Eye (tissue), 1 donor: ENCODE results near the gene SULT1C2.
"Not testable (repeated sequence)": the region's sequence is repeated elsewhere in the genome, so short reads cannot be mapped to it uniquely, and the experiment has no call there.

Experiments
- DNase-seq: peaks from one replicate; pipeline ENCODE4 v3.0.0-alpha.2; 2015

Gene SULT1C2

GRCh38 chr2:108355906-108356734, 67.4 kb downstream of the SULT1C2 start:
- DNase-seq = no peak

GRCh38 chr2:108359336-108359735, 70.6 kb downstream of the SULT1C2 start:
- DNase-seq = not testable (repeated sequence)
